Nucleus accumbens (tissue), 56 donors: ENCODE results near the gene SEPTIN7.
"Not testable (repeated sequence)": the region's sequence is repeated elsewhere in the genome, so short reads cannot be mapped to it uniquely, and the experiment has no call there.

ENCODE experiments used
- DNase-seq, 56 donors: peaks; one replicate each; lab custom pipeline; 2025; lab: John Stamatoyannopoulos, UW

Gene SEPTIN7

DNA sequence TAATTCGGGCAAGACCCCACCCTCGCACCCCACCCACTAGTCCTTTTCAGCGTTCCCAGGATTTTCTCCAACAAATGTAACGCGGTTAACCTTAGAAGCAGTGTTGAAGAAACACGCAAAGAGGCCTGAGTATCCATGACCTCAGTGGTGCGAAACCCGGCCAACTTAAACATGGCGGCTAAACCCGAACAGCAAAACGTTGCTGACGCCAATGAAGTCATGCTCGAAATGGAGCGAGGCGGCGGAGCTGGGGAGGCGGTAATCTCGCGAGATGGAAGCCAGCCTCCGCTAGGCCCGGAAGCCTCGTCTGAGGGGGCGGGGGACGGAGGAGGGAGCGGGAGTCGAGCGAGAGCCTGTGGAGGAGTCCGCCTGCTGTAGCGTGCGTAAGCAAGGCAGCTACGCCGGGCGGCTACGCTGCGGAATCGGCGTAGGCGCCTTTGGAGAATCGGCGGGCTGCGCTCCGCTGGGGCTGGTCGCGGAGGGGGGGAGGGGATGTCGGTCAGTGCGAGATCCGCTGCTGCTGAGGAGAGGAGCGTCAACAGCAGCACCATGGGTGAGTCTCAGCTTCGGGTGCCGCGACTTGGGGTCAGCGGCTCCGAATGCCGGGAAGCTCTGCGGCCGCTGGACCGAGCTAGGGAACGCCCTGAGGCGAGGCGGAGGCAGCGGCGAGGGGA, at the start of gene SEPTIN7:
Gene SEPTIN7, plus strand, starts transcription at position 340 of the 674 bp plus-strand sequence. Its CDS starts 153 bp downstream, at position 493.
- DNase-seq: peak; percentile 79 to 100 (median 99)

DNA sequence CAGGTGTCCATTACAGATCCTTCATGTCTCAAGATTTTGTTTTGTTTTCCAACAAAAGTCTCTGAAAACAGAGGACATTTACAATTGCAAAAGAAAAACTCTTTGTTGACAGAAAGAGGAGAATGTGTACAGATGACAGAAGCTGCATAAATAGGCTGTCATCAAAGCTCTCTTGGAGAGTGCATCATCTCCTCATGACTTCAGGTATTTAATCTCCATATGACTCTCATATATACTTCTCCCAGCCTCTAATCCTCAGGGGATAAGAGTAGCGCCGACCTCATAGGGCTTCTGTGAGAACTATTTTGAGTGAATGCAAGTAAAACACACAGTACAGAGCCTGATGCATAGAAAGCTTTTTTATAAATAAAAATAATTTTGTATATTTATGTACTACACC, 48.1 kb upstream of the SEPTIN7 start:
- no peak for DNase-seq

DNA sequence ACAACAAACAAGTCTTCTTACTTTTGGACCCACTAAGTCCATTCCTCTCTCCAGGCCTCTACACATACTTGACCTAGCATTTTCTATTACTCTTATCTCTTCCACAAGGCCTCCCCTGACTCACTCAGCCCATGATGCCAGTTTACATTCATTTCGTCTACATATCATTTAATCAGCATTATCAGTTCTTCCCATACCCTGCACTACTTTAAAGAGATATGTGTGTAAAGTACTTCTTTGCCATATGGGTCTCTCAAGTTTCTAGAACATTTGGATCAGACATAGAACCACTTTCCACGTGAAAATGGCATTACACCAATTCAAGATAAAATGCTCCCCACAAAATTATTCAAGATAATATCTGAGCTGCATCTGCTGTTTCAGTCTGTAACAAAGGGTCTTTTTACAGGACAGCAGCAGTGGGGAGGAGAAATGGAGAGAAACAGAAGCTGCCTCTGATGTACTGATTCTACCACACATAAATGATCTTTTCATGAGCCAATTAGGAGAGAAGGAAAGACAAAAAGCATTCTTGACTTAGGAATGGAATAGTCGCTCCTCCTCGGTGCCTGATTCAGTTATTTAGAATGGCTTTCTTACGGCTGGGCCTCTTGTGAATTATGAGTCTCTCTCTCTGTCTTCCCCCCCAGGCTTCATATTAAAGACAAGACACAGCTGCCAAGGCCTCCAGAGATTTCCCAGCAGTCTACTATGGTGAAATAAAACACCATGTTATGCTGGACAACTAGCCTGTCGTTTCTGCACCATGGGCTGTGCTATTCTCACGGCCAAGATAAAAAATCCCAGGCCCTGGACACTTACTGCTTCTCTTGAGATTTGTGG, 46.9 kb upstream of the SEPTIN7 start:
- DNase-seq: peak in 22 of 56 donors; percentile 17 to 73 (median 36)

DNA sequence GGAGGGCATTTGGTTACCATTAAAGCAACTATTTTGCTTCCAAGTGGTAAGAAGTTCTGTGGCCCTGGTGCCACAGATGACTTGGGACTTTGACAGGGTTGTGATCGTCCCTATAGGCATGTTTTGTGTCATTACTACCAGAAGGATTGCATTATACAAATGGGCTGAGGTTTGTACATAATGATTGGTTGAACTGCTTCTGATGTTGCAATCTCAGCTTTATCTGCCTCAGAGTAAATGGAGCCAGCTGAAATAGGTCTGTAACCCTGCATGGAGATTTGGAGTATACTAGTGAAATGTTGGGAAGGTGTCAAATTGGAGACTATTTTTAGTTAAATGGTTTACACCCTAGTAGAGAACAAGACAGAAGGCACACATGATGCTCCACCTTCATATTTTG, 46.1 kb upstream of the SEPTIN7 start:
- no peak for DNase-seq

DNA sequence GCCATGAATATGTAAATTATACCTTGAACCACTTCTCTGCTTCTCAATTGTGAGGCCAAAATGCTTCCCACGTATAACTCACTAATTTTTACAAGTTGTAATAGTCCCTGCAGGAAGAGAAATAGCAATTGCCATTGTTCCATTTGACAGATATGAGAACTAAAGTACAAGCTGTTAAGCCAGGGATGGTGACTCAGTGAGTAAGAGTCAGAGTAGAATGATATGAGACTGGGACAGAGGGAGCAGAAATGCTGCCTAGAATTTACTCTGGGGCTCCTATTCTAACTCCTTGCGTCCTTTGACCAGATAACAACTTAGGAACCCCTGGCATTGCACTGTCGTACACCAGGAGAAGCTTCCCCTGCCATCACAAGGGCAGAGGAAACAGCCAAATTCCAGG, 45.1 kb upstream of the SEPTIN7 start:
- DNase-seq: no peak

DNA sequence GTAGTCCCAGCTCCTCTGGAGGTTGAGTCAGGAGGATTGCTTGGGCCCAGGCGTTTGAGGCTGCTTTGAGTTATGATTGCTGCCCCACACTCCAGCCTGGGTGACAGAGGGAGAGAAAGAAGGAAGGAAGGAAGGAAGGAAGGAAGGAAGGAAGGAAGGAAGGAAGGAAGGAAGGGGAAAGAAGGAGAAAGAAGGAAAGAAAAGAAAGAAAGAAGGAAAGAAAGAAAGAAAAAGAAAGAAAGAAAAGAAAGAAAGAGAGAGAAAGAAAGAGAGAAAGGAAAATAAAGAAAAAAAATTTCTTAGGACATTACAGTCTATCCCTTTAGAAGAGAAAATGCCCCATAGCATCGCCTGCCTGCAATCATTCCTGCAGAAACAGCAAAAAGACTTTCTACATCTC, 44.4 kb upstream of the SEPTIN7 start:
- not testable (repeated sequence) for DNase-seq

- no peak for DNase-seq
Measured at GRCh38 chr7:35757574-35757973, 43.3 kb upstream of the SEPTIN7 start.

DNA sequence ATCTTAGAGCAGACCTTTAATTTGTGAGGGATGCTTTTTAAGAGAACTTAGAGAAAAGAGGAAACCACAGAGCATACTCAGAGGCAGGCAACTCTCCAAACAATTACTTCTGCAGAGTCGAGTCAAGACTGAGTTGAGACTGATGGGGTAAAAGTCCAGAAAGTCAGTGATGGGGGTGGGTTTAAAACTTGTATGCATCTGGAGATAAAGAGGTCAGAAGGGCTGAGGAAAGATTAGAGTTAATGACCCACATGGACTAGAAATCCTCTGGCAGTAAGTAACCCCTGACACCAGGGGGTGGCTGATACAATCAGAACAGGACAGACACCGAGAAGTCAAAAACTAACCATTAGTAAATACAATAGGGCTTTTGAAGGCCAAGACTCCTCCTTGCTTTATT, 42.4 kb upstream of the SEPTIN7 start:
- peak in 1 of 56 donors; percentile 36 for DNase-seq

DNA sequence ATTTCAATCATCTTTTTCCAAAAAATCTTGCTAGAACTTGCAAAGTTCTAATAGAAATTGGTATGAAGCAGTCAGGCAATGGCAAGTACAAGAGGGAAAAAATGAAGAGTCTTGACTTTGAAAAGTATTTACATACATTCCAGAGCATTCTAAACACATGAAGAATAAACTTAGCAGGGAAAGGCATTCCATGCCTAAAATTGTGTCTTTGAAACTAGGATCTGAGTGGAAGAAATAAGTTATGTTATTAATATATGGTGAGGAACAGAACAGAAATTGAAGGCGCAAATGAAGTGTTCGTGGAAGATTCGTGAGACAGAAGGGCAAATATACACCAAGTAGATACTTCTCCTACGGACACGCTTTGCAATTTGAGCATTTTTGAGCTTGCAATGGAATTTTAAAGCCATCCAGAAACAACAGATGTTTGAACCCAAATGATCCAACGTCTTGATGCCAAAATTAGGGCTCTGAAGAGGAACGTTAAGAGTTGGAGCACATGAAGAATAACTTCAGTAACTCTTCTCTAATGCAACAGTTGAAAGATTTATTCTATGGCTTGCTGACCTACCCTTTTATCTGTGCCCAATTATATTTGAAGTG, 40.6 kb upstream of the SEPTIN7 start:
- no peak for DNase-seq

DNA sequence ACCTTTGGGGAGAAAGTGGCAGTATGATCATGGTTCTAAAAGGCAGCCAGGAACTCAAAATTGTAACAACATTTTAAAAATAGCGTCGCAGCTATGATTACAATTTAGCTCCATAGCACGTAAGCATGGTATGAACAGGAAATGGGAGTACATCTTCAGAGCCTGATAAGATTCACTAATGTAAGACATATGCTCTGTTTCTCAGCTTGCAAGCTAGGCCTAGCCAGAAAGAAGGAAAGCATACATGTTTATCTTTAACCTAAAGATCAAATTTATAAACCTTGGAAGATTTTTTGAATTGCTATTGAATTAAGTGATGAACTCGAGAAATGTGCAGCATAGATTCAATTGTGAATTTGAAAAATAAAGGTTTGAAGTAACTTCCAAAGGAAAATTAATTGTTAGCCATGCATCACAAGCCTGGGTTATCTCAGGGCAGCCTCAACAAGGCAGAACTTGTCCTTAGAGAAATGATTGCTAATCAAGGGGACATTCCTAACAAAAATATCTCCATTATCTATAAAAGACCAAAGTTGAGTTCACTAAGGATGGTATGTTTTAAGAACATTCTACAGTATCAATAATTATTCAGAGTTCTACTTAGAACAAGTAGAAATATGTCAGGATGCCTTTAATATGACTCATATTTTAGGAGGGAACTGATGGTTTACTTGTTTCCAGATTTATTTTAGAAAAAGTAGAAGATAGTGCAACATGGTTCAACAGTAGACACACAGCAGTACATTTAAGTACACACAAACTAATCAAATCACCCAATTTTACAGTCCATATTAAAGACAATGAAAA, 38.8 kb upstream of the SEPTIN7 start:
- no peak for DNase-seq

DNA sequence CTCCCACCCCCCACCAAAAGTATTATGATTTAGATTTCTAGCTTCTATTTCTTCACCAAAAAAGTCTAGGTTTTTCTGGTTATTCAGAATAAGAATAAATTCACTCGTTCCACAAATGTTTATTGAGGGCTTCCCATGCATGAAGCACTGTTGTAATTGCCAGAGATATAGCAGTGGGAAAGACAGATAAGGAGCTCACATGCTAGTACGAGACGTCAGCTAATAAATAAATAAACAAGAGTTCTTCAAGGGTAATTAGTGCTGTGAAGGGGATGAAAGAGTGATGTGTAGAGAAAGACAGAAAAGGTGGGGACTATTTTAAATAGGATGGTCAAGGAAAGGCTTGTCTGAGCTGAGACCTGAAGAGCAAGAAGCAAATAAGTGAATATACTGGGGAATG, 38.1 kb upstream of the SEPTIN7 start:
- no peak for DNase-seq

DNA sequence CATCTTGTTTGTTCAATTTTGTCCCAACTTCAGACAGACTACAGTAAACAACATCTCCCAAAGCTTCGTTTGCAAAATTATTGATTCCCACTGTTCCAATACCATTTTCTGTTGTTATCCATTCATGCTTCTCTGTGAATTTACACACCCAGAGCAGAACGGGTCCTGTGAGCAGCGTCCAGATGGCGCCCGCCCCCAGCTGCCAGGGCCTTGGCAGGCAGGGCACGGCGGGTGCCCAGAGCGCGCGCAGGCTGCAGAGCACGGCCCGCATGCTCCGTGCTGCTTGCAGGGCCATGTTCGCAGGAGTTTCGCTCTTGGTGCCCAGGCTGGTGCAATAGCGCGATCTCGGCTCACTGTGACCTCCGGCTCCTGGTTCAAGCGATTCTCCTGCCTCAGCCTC, 32.5 kb upstream of the SEPTIN7 start:
- peak in 36 of 56 donors; percentile 5 to 77 (median 29) for DNase-seq

DNA sequence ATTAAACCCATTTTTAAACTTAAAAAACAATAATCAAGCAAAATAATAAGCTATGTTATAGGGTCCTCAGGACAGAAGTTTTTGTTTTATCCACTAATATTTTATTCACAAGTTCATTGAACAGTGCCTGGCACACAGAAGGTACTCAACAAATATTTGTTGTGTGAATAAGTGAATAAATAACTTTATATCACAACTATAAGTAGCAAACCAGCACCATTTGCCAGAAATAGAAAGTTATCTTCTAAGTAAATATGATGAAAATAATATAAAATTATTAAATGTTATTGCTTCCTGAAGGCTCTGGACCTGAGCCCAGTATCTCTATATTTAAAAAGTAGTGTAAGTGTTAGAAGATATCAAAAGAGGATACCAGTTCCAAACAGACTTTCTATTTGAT, 29.1 kb upstream of the SEPTIN7 start:
- no peak for DNase-seq

DNA sequence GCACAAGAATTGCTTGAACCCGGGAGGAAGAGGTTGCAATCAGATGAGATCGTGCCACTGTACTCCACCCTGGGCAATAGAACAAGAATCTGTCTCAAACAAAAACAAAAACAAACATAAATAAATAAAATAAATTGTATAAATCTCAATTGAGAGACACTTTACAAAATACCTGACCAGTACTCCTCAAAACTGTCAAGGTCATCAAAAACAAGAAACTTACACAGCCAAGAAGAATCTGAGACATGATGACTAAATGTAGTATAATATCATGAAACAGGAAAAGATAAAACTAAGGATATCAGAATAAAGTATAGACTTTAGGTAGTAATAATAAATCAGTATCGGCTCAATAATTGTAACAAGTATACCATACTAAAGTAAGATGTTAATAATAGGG, 26.9 kb upstream of the SEPTIN7 start:
- no peak for DNase-seq

- DNase-seq: no peak
Measured at GRCh38 chr7:35776686-35777085, 24.2 kb upstream of the SEPTIN7 start.

DNA sequence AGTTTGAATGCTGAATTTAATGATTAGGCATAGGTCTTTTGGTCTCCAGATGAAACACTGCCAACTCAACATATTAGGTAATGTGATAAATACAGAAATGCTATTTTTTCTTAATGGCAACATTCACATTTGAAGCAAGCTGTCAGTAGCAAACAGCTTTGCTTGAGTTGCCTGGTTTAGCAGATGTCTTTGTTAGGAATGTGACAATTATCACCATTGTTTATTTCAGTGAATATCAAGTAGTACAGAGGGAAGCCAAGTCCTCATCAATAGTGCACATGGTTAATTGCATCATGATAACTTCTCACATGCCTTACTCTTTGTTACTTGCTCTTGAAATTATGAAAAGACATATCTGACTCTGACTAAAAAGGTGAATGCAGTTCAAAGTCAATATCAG, 23.7 kb upstream of the SEPTIN7 start:
- peak in 1 of 56 donors; percentile 27 for DNase-seq

GRCh38 chr7:35780070-35780469, 20.8 kb upstream of the SEPTIN7 start:
- no peak for DNase-seq

- peak in 13 of 56 donors; percentile 10 to 66 (median 33) for DNase-seq
Measured at GRCh38 chr7:35781200-35781701, 19.6 kb upstream of the SEPTIN7 start.

DNA sequence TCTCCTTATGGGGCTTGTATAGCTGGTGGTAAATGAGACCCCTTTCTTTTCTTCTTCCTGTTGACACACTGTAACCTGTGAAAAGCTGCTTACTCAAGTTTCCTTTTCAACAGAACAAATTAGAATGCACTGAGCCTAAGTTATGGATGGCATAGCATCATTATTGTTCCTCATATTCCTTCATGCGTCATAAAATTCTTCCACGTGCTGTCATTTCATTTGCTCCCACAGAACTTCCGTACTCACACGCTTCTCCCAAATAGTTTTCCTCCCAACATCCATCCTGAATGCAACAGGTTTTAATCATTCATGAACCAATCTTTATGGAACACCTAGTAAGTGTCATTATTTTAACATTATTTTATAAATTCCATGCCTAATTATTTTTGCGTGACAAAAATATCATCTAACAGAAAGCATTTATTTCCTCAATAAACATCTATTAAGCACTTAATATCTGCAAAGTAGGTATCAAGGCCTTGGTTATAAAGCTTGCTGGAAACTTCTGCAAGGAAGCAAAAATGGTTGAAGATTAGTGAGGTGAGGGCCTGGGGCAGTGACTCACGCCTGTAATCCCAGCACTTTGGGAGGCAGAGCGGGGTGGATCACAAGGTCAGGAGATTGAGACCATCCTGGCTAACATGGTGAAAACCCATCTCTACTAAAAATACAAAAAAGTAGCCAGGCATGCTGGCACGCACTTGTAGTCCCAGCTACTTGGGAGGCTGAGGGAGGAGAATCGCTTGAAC, 18.9 kb upstream of the SEPTIN7 start:
- no peak for DNase-seq

DNA sequence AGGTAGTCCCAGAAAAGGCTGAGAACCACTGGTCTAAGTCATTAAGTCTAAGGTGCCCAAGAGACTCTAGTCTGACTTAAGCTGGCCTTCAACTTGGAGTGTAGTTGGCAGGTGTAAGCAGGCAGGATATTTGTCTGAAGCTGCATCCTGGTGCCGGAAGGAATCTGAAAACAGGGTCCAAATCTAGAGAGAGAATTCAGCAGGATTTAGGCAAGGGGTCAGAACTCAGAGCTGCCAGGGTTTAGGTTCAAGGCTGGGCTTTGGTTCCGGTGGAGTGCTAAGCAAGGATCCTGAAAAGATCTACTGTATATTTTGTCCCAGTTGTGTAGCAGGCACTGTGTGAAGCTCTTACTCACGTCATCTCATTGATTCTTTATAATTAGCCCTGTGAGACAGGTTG, 16.5 kb upstream of the SEPTIN7 start:
- DNase-seq: no peak
